ENCODE measurements around the gene MAJIN. TPM values are rescaled to one million over a fixed set of nuclear protein-coding genes. Genes with fewer than 3 reads are reported as not detected.

The MAJIN gene
- total and polyA plus RNA-seq, 2 experiments from 2014 or later = not detected

GRCh38 chr11:64902102-64902900, 69.6 kb downstream of the MAJIN start:
- Histone ChIP-seq H3K27me3 (ENCODE audit: insufficient read depth) (no peaks in the 10 kb centered on the region), H3K4me3 (no peak overlapping the region), H2AFZ (no peak overlapping the region), H3K4me1 (ENCODE audit: insufficient read depth) (no peaks in the 10 kb centered on the region), H3K27ac (ENCODE audit: low read depth) (no peak overlapping the region), H3F3A (replicated peaks; ENCODE audit: low read depth) (no peaks in the 10 kb centered on the region), H3K36me3 (ENCODE audit: insufficient read depth) (no peaks in the 10 kb centered on the region), H4K20me1 (replicated peaks; ENCODE audit: insufficient read depth) (no peaks in the 10 kb centered on the region; the same call in none of the 2 replicates), H3K4me2 (no peak overlapping the region), H3K9me2 (ENCODE audit: insufficient read depth) (no peaks in the 10 kb centered on the region), H3K79me2 (replicated peaks; ENCODE audit: insufficient read depth) (no peaks in the 10 kb centered on the region)
- H3K27me3 Mint-ChIP-seq (ENCODE audit: insufficient read depth, low read depth, poor library complexity) = peaks cover 8% of the 10 kb centered on the region
- DNase-seq (ENCODE audit: low spot score) = no peak
- H3K27ac Mint-ChIP-seq = no peak overlapping the region
- no peaks in the 10 kb centered on the region for H3K36me3 Mint-ChIP-seq (ENCODE audit: low read depth)
- peak; percentile 34; the same call in 2 of the 3 replicates for ATAC-seq
- no peak for TF ChIP-seq CTCF (conservative IDR thresholded peaks at IDR 0.05; ENCODE audit: low read depth in 2 of 2)
- no peak for TF ChIP-seq JUNB (IDR thresholded peaks at IDR 0.05; ENCODE audit: unreplicated experiment)
- TF ChIP-seq, protein P1, sequence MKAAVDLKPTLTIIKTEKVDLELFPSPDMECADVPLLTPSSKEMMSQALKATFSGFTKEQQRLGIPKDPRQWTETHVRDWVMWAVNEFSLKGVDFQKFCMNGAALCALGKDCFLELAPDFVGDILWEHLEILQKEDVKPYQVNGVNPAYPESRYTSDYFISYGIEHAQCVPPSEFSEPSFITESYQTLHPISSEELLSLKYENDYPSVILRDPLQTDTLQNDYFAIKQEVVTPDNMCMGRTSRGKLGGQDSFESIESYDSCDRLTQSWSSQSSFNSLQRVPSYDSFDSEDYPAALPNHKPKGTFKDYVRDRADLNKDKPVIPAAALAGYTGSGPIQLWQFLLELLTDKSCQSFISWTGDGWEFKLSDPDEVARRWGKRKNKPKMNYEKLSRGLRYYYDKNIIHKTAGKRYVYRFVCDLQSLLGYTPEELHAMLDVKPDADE (IDR thresholded peaks at IDR 0.05) = no peak
- no peak for TF ChIP-seq STAT1 (IDR thresholded peaks at IDR 0.05; ENCODE audit: unreplicated experiment)
- no peak for TF ChIP-seq EZH2 (IDR thresholded peaks at IDR 0.05; ENCODE audit: low read depth, unreplicated experiment)
- no peak for TF ChIP-seq POLR2AphosphoS5 (IDR thresholded peaks at IDR 0.05; ENCODE audit: low read depth)
- TF ChIP-seq ZNF462 (CRISPR knock-in tag; IDR thresholded peaks at IDR 0.05) = no peak
- no peak for TF ChIP-seq EZH2phosphoT487 (IDR thresholded peaks at IDR 0.05; ENCODE audit: unreplicated experiment)
- TF ChIP-seq, protein P2, sequence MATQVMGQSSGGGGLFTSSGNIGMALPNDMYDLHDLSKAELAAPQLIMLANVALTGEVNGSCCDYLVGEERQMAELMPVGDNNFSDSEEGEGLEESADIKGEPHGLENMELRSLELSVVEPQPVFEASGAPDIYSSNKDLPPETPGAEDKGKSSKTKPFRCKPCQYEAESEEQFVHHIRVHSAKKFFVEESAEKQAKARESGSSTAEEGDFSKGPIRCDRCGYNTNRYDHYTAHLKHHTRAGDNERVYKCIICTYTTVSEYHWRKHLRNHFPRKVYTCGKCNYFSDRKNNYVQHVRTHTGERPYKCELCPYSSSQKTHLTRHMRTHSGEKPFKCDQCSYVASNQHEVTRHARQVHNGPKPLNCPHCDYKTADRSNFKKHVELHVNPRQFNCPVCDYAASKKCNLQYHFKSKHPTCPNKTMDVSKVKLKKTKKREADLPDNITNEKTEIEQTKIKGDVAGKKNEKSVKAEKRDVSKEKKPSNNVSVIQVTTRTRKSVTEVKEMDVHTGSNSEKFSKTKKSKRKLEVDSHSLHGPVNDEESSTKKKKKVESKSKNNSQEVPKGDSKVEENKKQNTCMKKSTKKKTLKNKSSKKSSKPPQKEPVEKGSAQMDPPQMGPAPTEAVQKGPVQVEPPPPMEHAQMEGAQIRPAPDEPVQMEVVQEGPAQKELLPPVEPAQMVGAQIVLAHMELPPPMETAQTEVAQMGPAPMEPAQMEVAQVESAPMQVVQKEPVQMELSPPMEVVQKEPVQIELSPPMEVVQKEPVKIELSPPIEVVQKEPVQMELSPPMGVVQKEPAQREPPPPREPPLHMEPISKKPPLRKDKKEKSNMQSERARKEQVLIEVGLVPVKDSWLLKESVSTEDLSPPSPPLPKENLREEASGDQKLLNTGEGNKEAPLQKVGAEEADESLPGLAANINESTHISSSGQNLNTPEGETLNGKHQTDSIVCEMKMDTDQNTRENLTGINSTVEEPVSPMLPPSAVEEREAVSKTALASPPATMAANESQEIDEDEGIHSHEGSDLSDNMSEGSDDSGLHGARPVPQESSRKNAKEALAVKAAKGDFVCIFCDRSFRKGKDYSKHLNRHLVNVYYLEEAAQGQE (IDR thresholded peaks at IDR 0.05; ENCODE audit: unreplicated experiment) = no peak
- TF ChIP-seq ZNF114 (CRISPR knock-in tag; IDR thresholded peaks at IDR 0.05) = no peak
- TF ChIP-seq NANOG (IDR thresholded peaks at IDR 0.05; ENCODE audit: borderline replicate concordance) = no peak
- TF ChIP-seq ZNF331 (CRISPR knock-in tag; IDR thresholded peaks at IDR 0.05; ENCODE audit: low read depth) = no peak
- TF ChIP-seq CREB1 (CRISPR knock-in tag; IDR thresholded peaks at IDR 0.05; ENCODE audit: low read depth) = no peak
- H3K4me3 Mint-ChIP-seq = no peak overlapping the region
- H3K4me1 Mint-ChIP-seq = no peaks in the 10 kb centered on the region
- H3K9me3 Mint-ChIP-seq = no peaks in the 10 kb centered on the region
